HG03457 (cell line): ENCODE results near the gene IBA57.
"Not testable (repeated sequence)": the region's sequence is repeated elsewhere in the genome, so short reads cannot be mapped to it uniquely, and the experiment has no call there.

Experiments
- ATAC-seq: cut with Tn5 transposase; IDR thresholded peaks from one replicate; pipeline ENCODE4 v1.9.1; 2021; ENCODE audit warnings: moderate number of reproducible peaks; ENCODE audit not compliant: unreplicated experiment

The IBA57 gene

DNA sequence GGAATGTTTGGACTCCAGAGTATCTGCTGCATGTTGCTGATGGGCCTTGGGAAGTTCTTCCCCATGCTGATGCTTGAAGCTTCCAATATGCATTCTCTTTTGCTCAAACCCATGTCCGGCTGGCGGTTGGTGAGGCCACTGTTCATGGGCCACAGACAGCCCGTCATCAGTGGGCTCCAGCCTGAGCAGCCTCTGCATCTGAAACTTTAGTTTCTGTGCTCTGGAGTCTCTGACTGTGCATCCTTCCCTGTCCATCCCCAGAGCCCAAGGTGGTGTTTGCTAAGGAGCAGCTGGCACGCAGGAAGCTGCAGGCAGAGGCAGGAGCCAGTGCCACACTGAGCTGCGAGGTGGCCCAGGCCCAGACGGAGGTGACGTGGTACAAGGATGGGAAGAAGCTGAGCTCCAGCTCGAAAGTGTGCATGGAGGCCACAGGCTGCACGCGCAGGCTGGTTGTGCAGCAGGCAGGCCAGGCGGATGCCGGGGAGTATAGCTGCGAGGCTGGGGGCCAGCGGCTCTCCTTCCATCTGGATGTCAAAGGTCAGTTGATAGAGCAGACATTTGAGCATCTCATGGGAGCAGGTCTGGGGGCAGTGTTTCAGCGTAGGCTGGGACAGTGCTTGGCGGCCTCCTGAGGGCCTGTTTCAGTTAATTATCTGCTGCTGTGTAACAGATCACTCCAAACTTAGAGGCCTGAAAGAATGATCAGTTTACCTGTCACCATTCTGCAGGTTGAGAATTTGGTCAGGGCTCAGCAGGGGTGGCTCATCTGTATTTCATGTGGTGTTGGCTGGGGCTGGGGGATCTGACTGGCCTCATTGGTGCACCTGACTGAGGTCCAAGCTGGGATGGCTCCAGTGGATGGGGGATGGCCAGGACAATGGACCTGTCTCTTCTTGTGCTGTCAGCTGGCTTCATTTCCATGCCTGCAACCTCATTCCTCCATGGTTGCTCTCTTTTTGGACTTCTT, 58.9 kb downstream of the IBA57 start:
- no peak for ATAC-seq

DNA sequence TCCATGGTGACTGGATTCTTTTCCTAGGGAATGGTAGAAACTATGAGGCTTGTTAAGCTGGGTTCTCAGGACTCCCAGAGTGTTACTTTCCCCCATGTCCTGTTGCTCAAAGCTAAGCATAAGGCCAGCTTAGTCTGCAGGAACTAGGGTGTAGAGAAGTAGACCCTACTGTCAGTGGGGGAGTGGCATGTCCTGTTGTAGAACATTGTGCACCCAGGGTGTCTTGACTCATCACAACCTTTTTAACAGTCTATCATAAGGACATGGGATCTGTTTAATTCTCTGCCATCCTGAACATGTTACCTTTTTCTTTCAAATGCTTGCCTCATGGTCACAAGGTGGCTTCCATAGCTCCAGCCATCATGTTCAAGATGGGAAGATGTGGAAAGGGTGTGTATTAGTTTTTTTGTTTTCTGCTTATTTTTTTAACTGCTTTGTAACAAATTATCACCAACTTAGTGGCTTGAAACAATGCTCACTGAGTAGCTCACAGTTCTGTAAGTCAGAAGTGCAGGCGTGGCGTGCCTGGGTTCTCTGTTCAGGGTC, 59.6 kb downstream of the IBA57 start:
- ATAC-seq = no peak

DNA sequence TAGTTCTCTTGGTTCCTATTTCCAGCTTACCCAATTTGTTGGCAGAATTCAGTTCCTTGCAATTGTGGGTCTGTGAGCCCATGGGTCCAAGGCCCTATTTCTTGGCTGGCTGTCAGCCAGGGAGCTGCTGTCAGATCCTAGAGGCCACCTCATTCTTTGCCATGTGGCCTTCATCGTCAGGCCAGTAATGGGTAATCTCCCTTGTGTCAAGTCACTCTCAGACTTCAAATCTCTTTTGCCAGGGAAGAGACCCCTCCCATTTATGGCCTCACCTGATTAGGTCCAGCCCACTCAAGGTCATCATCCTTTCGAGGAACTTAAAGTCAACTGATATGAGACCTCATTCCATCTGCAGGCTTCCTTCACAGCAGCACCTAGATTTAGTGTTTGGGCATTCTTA, 60.1 kb downstream of the IBA57 start:
- ATAC-seq = no peak

GRCh38 chr1:228226141-228226874, 60.7 kb downstream of the IBA57 start:
- no peak for ATAC-seq

DNA sequence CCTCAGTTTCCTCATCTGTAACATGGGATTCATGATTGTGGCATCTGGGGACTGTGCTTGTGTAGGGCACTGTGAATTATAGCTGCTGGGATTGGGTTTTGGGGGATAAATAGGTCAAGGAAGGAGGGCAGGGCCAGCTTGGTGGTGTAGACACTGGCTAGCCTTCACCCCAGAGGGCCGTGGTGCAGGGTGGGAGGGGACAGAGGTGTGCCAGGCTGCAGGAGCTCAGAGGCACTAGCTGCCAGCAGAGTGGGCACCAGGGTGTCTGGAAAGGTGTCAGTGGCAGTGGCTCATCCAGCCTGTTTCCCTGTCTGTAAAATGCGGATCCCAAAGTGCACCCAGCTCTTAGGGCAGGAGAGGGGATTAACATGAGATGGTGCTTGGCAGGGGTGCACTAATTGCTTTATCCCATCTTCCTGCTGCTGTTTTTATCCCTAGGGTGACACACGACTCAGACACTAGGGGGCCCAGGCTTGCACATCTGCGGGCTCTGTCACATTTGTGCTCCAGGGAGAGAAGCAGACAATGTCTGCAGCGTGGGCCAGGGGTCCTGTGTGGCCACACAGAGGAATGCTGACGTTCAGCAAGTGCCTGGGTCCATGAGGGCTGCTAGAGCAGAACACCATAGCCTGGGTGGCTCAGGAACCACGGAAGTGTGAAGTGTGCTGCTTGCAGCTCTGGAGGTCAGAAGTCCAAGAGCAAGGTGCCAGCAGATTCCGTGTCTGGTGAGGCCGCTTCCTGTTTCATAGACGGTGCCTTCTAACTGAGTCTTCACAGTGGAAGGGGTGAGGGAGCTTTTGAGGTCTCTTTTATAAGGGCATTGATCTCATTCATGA, 61.6 kb downstream of the IBA57 start:
- ATAC-seq = no peak

- not testable (repeated sequence) for ATAC-seq
These were observed 62.5 kb downstream of the IBA57 start for GRCh38 chr1:228228147-228228546.

GRCh38 chr1:228228601-228229074, 63.0 kb downstream of the IBA57 start:
- no peak for ATAC-seq

GRCh38 chr1:228231189-228231588, 65.6 kb downstream of the IBA57 start:
- no peak for ATAC-seq
